Activated CD4-positive, alpha-beta T cell treated with anti-CD3 and anti-CD28 coated beads for 24 hours (primary cell): ENCODE data around the gene DCTN2.

Source experiments
- DNase-seq, 2 donors: peaks; one replicate each; pipeline ENCODE4 v3.0.0-alpha.2; 2020; ENCODE audit warnings: low read depth in 2 of 2

Gene DCTN2

GRCh38 chr12:57550641-57551549 lies 3.9 kb upstream of the DCTN2 start:
- DNase-seq: no peak

GRCh38 chr12:57549909-57550640 lies 3.1 kb upstream of the DCTN2 start, which contains the start of gene KIF5A:
Gene KIF5A, plus strand, starts transcription at chr12:57550044. Its CDS starts 228 bp downstream, at chr12:57550272.
- DNase-seq: peak; percentile 27 to 37

DNA sequence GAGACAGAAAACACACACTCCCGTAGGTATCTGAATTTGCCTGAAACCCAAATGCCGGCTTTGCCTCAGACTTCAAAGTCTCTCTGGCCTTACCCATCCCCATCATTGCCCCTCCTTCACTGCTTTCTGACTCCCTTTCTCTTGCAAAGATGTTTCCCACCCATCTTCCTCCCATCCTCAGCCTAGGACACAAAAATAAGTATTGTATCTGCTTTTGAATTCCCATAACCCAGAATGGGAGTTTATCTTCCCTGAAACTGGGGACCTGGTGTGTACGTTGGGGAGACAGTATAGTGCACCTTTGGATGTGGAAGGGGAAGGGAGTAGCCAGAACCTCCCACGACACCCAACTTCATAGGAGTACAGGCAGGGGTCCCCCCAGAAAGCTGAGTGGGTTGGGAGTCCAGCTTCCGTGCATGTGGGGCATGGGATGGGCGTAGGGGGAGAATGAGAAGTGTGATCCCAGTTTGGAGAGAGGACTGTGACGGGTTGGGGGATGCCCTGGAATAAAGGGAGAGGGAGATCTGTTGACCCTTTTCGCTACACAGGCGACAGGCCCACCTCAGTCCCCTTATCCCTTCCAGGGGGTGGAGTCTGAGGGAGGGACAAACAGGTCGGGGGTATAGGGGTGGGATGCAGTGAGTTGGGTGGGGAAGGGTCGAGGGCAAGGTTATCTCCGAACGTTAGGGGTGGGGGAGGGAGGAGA lies 2.4 kb upstream of the DCTN2 start:
- DNase-seq: no peak

- no peak for DNase-seq
Measured at GRCh38 chr12:57548488-57548887, 1.5 kb upstream of the DCTN2 start.

GRCh38 chr12:57548013-57548315 lies 972 bp upstream of the DCTN2 start:
- DNase-seq: no peak

GRCh38 chr12:57547288-57548012 lies 458 bp upstream of the DCTN2 start:
- no peak for DNase-seq

- DNase-seq: no peak
Measured at GRCh38 chr12:57545809-57546437, 1.1 kb downstream of the DCTN2 start.

- DNase-seq: no peak
Measured at GRCh38 chr12:57543581-57543980, 3.4 kb downstream of the DCTN2 start.

- no peak for DNase-seq
Measured at GRCh38 chr12:57541717-57542116, 5.3 kb downstream of the DCTN2 start.

DNA sequence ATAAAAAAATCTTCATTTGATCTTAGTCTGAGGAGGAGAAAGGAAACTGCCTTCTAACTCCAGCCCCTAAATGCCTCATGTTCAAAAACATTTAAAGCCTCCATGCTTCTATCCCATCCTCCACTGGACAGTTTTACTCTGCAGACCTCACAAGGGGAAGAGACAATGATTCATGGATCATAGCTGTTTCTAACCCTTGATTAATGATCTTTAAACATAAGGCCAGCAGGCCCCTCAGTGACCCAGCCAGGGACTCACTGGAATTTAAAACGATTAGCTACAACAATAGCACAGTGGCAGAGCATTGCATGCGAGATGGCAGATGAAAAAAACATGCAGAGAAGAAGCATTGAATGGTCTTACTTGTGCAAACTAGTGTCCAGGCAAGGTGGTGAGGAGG lies 6.0 kb downstream of the DCTN2 start:
- DNase-seq: no peak

GRCh38 chr12:57539134-57539768 lies 7.7 kb downstream of the DCTN2 start:
- no peak for DNase-seq

- no peak for DNase-seq
Measured at GRCh38 chr12:57536597-57536942, 10.4 kb downstream of the DCTN2 start.

DNA sequence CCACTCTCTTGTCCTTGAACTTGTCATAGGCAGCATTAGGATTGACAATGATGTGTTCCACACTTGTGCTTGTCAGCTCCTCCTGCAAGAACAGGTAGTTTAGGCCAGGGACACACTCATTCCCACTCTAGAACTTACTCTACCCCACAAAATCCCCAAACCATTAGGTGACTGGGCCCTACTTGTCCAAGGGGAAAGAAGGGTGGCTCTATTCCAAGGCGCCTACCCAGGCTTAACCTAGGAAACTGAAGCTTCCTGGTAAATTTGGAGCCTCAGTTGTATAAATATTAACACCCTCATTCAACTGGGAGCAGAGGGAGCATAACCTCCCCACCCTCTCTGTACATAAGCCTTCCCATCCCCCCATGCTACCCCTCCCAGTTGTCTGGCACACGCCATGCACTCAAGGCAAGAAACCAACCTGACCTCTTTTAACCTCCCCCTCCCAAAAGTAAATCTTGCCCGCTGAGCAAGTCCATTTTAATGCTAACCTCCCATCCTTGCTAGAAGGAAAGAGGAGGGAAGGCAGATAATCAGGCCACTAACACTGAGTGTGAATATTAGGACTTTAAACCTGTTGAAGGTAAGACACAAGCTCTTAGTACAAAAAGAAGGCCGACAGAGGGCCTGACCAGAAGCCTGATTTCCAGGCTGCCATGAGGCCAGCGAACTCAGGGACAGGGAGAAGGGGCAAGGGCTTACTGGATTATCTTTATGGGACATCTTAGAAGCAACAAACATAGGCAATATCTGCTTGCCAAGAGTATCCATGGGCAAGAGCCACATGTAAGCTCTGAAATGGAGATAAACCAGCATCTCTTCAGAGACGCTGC lies 11.0 kb downstream of the DCTN2 start:
- no peak for DNase-seq

GRCh38 chr12:57534991-57535543 lies 11.9 kb downstream of the DCTN2 start:
- DNase-seq: no peak

DNA sequence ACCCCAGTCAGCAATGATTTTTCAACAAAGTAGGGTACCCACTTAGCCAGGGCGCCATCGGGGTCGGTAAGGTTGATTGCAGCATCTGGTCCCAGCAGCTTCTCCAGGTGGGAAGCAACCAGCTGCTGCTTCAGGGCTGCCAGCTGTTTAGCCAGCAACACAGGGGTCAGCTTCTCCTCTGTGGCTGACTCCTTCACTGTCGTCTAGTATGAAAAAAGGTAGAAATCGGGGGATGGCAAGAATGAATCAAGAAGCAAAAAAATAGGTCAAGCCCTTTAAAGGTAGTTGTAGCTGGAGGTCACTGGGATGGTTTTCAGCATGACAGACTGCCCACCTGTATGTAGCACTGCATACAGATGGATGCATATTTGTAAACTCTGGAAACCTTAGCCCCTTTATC lies 12.7 kb downstream of the DCTN2 start:
- no peak for DNase-seq

DNA sequence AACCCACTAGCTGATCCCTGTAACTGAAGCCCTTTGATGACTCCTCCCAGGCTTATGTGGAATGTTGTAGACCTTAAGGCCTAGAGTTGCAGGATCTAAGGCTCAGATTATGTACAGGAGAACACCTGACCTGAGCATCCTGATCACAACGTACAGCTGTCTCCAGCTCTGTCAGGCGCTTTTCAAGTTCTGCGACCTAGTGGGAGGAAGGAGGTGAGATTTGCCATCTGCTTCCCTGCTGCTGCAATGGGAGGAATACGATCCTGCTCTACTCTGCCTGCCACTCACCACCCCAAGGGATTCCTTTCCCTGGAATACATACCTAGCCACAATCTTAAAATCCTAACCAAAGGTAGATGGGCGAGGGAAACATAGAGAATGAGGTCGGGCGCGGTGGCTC lies 13.9 kb downstream of the DCTN2 start:
- DNase-seq: no peak

DNA sequence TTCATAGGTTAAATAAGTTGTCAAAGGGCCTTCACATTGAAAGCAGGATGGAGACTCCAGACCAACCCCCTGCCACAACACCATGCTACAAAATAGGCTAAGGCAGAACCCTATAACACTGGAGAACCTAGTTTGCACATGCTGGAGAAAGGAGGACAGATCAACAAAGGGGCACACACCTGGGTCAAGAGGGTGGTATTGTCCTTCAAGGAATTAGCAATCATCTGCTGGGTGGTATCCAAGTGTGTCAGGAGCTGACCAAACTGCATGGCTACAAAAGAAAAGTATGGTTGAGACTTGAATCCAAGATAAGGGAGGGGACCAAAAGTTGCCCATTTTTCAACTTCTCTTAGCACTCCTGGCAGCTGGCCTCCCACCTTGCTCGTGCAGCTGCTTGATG lies 15.2 kb downstream of the DCTN2 start:
- DNase-seq: no peak

- DNase-seq: no peak
Measured at GRCh38 chr12:57530396-57531142, 16.4 kb downstream of the DCTN2 start.

- DNase-seq: no peak
Measured at GRCh38 chr12:57529831-57530230, 17.2 kb downstream of the DCTN2 start.
